IPS-20b (cell line): ENCODE results near the gene ACTL8.

ENCODE experiments used
- H3K27ac ChIP-seq: one replicate; pipeline ENCODE4 v1.5.1; 2013; ENCODE audit warnings: low read length
- H3K27me3 ChIP-seq: 2 replicates; pipeline ENCODE4 v1.6.1; 2013; ENCODE audit warnings: mild to moderate bottlenecking, low read length, inconsistent platforms; ENCODE audit not compliant: insufficient read depth
- H3K36me3 ChIP-seq: 2 replicates; pipeline ENCODE4 v1.6.1; 2013; ENCODE audit warnings: low read depth, mild to moderate bottlenecking, inconsistent platforms, low read length, moderate library complexity; ENCODE audit not compliant: insufficient read depth
- H3K4me1 ChIP-seq: 2 replicates; pipeline ENCODE4 v1.6.1; 2013; ENCODE audit warnings: mild to moderate bottlenecking, control low read depth, inconsistent platforms, low read length, moderate library complexity; ENCODE audit not compliant: insufficient read depth
- H3K4me3 ChIP-seq: 2 replicates; pipeline ENCODE4 v1.5.1; 2013; ENCODE audit warnings: mild to moderate bottlenecking, low read length, inconsistent platforms
- H3K9ac ChIP-seq: 2 replicates; pipeline ENCODE4 v1.6.1; 2013; ENCODE audit warnings: low read depth, mild to moderate bottlenecking, inconsistent platforms, low read length, moderate library complexity
- H3K9me3 ChIP-seq: 2 replicates; pipeline ENCODE4 v1.6.1; 2013; ENCODE audit warnings: mild to moderate bottlenecking, low read depth, low read length, inconsistent platforms; ENCODE audit not compliant: insufficient read depth

Gene ACTL8

DNA sequence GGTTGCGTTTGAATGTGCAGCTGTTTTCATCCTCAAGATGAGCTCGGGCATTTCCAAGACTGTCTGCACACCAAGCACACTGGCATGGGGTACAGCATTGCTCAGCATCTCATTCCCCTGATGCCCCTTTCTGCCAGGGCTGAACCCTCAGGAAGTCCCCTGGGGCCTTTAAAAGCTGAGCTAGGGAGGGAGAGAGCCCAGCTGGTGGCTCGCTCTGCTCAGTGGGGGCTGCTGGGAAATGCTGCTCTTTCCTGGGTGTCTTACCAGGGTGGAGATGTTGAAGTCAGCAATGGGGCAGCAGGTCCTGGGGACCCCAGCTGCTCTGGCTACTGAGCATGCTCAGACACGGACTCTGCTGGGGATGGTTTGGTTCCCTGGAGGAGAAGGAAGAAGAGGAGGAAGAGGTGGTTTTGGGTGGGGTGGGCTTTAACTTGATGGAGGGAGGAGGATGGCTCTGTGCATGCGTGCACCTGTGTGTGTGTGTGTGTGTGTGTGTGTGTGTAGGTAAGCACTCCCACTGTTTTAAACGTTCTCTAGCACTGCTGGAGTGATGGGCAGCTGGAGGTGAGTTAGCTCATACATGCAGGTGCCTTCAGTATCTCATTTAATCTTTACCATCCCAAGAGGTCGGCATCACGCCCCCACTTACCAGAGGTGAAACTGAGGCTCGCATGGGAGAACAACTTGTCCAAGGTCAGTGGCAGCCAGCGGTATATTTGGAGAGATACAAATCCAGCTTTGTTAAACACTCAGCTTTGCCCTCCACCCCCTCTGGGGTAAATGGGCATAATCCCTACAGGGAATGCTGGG lies 40.9 kb downstream of the ACTL8 start:
- Histone ChIP-seq H3K36me3 (no peaks in the 10 kb centered on the region), H3K9ac (no peak overlapping the region), H3K27me3 (no peaks in the 10 kb centered on the region; the same call in 1 of the 2 replicates), H3K27ac (no peak overlapping the region), H3K9me3 (no peaks in the 10 kb centered on the region), H3K4me1 (no peaks in the 10 kb centered on the region), H3K4me3 (no peak overlapping the region)

DNA sequence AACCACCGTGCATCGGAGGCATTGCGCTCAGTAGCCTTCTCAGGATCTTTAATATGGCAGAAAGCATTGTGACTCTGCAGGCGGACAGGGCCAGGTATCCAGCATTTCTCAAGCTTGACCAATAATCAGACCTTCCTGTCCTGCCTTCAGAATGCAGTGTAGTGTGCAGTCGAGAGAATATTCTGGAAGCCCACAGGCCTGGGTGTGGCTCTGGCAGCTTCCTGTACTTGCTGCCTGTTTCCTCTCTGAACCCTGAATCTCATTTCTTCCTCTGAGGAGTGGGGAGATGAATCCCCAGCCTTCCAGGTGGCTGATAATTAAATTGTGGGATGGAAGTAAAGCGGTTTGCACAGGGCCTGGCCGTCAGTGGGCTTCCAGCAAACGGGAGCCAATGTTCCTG lies 42.3 kb downstream of the ACTL8 start:
- Histone ChIP-seq H3K4me1 (no peaks in the 10 kb centered on the region), H3K36me3 (no peaks in the 10 kb centered on the region), H3K9me3 (no peaks in the 10 kb centered on the region), H3K27ac (no peak overlapping the region), H3K27me3 (no peaks in the 10 kb centered on the region; the same call in 1 of the 2 replicates), H3K4me3 (no peak overlapping the region), H3K9ac (no peak overlapping the region)

DNA sequence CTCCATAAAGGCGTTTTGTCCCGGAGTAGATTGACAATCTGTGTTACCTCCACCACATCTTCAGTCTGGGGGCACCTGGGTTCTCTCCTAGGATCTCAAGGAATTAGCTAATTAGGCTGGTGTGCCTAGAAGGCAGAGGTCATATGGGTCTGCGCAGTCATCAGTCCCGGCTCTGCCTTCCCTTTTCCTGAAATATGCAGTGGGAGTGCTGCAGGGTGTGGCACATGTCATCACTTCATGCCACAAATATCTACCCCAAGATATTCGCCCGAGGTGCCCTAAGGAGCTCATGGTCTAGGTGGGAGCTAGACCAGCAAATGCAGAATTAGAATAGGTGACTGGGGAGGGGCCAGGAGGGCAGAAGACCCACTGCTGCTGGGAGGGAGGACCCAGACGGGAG lies 42.9 kb downstream of the ACTL8 start:
- Histone ChIP-seq H3K4me1 (no peaks in the 10 kb centered on the region), H3K27ac (no peak overlapping the region), H3K4me3 (no peak overlapping the region), H3K36me3 (no peaks in the 10 kb centered on the region), H3K27me3 (no peaks in the 10 kb centered on the region; the same call in 1 of the 2 replicates), H3K9me3 (no peaks in the 10 kb centered on the region), H3K9ac (no peak overlapping the region)

DNA sequence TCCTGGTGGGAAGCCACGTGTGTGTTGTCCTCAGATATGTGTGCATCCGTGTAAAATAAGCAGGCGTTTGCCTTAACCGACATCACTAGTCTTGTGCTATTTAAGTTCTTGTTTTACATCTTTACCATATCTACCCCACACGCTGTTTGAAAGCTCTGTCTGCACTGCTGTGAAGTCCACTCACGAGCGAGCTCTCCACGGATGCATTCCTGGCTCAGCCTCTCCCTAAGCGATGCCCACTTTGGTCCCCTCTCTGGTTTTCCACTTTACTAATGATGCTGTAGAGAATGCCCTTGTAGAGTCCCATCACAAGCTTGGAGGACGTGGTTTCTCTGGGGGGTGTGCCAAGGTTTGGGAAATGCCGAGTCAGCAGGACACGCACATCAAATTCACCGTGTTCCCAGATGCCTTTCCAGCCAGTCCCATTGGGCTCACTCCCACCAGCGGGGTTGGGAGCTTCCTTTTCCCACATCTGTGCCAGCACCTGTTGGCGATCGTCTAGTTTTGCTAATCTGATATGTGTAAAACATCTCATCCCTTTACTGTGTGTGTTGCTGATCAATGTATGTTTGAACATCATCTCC lies 43.8 kb downstream of the ACTL8 start:
- Histone ChIP-seq H3K4me3 (no peak overlapping the region), H3K27me3 (no peaks in the 10 kb centered on the region; the same call in 1 of the 2 replicates), H3K27ac (no peak overlapping the region), H3K36me3 (no peaks in the 10 kb centered on the region), H3K4me1 (no peaks in the 10 kb centered on the region), H3K9me3 (no peaks in the 10 kb centered on the region), H3K9ac (no peak overlapping the region)

DNA sequence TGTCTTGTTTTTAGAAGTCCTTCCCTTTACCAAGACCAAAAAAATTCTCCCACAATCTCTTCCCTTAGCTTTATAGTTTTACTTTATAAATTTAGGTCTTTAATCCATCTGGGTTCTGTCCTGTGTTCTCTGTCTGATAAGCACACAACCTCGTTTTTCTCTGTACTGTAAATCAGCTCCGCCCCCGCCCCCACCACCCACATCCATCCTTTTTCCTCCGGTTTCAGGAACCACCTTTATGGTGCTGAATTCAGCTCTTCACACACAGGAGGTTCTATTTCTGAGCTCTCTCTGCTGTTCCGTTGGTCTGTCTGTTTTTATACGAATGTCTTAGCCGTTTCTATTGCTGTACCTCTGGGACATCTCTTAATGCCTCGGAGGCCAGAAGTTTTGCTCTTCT lies 44.5 kb downstream of the ACTL8 start:
- H3K27me3 ChIP-seq = no peaks in the 10 kb centered on the region; the same call in 1 of the 2 replicates
- H3K27ac ChIP-seq = no peak overlapping the region
- H3K4me3 ChIP-seq = no peak overlapping the region
- no peak overlapping the region for H3K9ac ChIP-seq
- H3K4me1 ChIP-seq = no peaks in the 10 kb centered on the region
- no peaks in the 10 kb centered on the region for H3K9me3 ChIP-seq
- H3K36me3 ChIP-seq = no peaks in the 10 kb centered on the region

DNA sequence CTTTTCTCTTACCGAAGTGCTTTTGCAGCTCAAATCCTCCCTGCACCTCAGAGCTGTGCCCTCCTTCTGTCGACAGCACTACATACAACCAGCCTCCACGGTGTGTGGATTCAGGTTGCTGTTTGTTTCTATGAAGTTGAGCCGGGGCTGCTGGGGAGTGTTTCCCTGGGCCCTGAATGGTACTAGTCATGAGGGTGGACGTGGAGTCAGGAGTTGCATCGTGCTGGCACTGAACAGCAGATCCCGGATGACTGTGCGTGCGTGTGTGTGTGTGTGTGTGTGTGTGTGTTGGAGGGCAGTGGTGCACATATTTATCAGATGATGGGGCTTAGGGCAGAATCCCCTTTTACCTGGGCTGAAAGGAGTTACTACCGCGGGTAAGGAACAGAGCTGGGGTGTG lies 47.0 kb downstream of the ACTL8 start:
- no peak overlapping the region for H3K9ac ChIP-seq
- no peaks in the 10 kb centered on the region for H3K9me3 ChIP-seq
- no peak overlapping the region for H3K4me3 ChIP-seq
- no peak overlapping the region for H3K27ac ChIP-seq
- H3K36me3 ChIP-seq = no peaks in the 10 kb centered on the region
- H3K27me3 ChIP-seq = no peaks in the 10 kb centered on the region; the same call in 1 of the 2 replicates
- H3K4me1 ChIP-seq = no peaks in the 10 kb centered on the region

DNA sequence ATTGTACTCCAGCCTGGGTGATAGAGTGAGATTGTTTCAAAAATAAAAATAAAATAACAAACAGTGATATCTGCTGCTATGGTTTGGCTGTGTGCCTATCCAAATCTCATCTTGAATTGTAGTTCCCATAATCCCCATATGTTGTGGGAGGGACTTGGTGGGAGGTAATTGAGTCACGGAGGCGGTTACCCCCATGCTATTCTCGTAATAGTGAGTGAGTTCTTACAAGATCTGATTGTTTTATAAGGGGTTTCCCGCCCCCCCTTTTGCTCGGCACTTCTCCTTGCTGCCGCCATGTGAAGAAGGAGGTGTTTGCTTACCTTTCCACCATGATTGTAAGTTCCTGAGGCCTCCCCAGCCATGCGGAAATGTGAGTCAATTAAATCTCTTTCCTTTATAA lies 47.8 kb downstream of the ACTL8 start:
- Histone ChIP-seq H3K36me3 (no peaks in the 10 kb centered on the region), H3K4me1 (no peaks in the 10 kb centered on the region), H3K9me3 (no peaks in the 10 kb centered on the region), H3K9ac (no peak overlapping the region), H3K27ac (no peak overlapping the region), H3K4me3 (no peak overlapping the region), H3K27me3 (no peaks in the 10 kb centered on the region)

DNA sequence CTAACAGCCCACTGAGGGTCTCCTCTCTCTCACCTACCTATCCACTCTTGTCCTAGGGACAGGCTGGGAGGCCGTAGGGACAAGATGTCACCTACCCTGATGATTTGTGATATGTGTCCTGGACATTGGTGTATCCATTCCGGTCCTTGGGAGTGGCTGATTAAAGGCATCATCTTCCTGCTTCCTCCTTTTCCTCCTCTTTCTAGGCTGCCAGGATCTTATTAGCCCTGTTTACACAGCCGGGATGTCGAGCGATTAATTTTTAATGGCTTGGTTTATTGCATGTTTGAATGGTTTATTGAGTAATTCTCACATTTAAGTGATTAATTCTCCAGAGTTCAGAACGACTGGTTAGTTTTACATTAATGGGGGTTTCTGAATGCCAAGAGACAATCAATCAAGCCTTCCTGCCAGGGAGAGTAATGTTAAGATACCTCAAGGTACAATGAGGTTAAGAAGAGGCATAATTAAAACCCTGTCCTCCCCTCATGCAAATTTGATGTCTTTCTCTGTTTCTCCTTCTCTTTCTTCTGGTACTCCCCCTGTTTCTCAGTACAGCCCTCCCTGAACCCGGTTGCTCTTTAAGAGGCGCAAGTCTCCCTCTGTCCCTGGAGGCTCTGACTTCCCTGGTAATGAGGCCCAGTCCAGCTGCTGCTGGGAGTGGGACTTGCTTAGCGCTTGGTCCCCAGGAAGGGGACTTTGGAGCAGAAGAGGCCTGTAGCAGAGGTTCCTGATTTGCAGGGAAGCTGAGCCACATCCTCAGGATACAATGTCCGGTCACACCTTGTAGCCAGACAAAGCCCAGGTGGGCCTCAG lies 50.9 kb downstream of the ACTL8 start:
- H3K36me3 ChIP-seq = no peaks in the 10 kb centered on the region
- H3K27me3 ChIP-seq = no peaks in the 10 kb centered on the region
- no peaks in the 10 kb centered on the region for H3K4me1 ChIP-seq
- H3K9ac ChIP-seq = no peak overlapping the region
- no peak overlapping the region for H3K4me3 ChIP-seq
- no peak overlapping the region for H3K27ac ChIP-seq
- H3K9me3 ChIP-seq = peaks cover 8% of the 10 kb centered on the region

DNA sequence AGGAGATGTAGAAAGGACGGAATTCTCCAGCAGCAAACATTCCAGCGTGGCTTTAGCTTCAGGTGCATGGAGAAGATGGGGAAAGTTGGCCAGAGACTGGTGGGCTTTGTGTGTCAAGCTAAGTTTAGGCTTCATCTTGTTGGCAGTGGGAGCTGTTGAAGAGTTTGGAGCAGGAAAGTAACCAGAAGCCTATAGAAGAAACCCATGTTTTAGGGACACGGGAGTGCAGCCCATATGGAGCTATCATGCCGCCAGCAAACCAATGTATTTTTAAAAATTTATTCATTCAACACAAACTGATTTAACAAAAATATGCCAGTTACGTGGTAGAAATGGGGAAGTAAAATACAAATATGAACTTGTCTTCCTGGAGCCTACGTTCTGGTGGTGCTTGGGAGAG lies 53.7 kb downstream of the ACTL8 start:
- Histone ChIP-seq H3K27ac (no peak overlapping the region), H3K9ac (no peak overlapping the region), H3K36me3 (no peaks in the 10 kb centered on the region), H3K4me1 (no peaks in the 10 kb centered on the region), H3K9me3 (peaks cover 8% of the 10 kb centered on the region), H3K27me3 (no peaks in the 10 kb centered on the region), H3K4me3 (no peak overlapping the region)

DNA sequence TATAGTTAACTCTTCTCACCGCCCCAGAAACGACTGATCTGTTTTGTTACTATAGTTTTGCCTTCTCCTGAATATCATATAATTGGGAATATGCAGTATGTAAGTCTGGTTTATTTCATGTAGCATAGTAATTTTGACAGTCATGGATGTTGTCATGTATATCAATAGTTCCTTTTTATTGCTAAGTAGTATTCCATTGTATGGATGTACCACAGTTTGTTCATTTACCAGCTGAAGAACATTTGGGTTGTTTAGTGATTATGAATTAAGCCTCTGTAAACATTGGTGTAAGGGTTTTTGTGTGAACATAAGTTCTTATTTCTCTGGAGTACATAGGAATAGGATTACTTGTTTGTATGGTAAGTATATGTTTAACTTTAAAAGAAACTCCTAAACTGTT lies 55.5 kb downstream of the ACTL8 start:
- Histone ChIP-seq H3K4me1 (no peaks in the 10 kb centered on the region), H3K27me3 (no peaks in the 10 kb centered on the region), H3K27ac (no peak overlapping the region), H3K4me3 (no peak overlapping the region), H3K9me3 (peaks cover 8% of the 10 kb centered on the region), H3K36me3 (no peaks in the 10 kb centered on the region), H3K9ac (no peak overlapping the region)

DNA sequence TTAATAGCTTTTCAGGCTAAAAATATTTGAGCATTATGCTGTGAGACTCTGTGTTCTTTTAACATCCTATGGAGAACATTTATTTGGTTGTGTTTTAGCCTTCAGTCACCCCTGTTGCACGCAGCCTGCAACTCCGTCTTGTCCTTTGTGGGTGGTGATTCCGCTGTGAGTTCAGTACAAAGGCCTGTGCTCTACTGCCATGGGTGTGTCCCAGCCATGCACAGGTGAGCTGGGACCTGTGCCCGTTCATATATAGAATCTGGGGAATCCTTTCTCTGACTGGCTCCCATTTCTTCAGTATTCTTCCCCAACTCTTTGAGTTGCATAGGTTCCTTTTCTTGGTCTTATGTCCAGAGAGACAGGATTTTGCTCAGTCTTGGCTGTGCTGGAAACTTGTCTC lies 61.4 kb downstream of the ACTL8 start:
- Histone ChIP-seq H3K27me3 (no peaks in the 10 kb centered on the region), H3K4me3 (no peak overlapping the region), H3K36me3 (no peaks in the 10 kb centered on the region), H3K9me3 (no peaks in the 10 kb centered on the region), H3K27ac (no peak overlapping the region), H3K4me1 (no peaks in the 10 kb centered on the region), H3K9ac (no peak overlapping the region)
